ENCODE data around the gene DPP6. TPM values are rescaled to one million over a fixed set of nuclear protein-coding genes. Genes with fewer than 3 reads are reported as not detected.
"Not testable (repeated sequence)": the region's sequence is repeated elsewhere in the genome, so short reads cannot be mapped to it uniquely, and the experiment has no call there.

DPP6 gene
- total RNA-seq, 4 donors from 2014 or later = 0.30 to 11.8 (median 10.7) TPM

- H3K27ac ChIP-seq; H3K27me3 ChIP-seq; DNase-seq (ENCODE audit: low spot score in 2 of 2); H3K4me1 ChIP-seq; H3K4me3 ChIP-seq; H3K36me3 ChIP-seq; H3K9me3 ChIP-seq: not testable (repeated sequence)
- WGBS = no CpG with 5 or more reads among the region's 3 CpGs
Observed at GRCh38 chr7:154109615-154110014, 57.4 kb downstream of the DPP6 start.

- WGBS = 72% methylated on average over 4 of the region's 4 CpGs
- H3K4me1 ChIP-seq = not testable (repeated sequence)
Observed at GRCh38 chr7:154113732-154114351, 61.6 kb downstream of the DPP6 start.

GRCh38 chr7:154117411-154118390, 65.5 kb downstream of the DPP6 start:
- not testable (repeated sequence) for DNase-seq (ENCODE audit: low spot score in 2 of 2); H3K27ac ChIP-seq; H3K36me3 ChIP-seq; H3K4me3 ChIP-seq; H3K27me3 ChIP-seq; H3K4me1 ChIP-seq; H3K9me3 ChIP-seq
- 76% methylated on average over 11 of the region's 12 CpGs for WGBS

More at GRCh38 chr7:154113732-154114351, 61.6 kb downstream of the DPP6 start:
- not testable (repeated sequence) for H3K27ac ChIP-seq; H3K9me3 ChIP-seq; DNase-seq (ENCODE audit: low spot score in 2 of 2); H3K4me3 ChIP-seq; H3K36me3 ChIP-seq; H3K27me3 ChIP-seq

GRCh38 chr7:154120825-154121224, 68.6 kb downstream of the DPP6 start:
- not testable (repeated sequence) for DNase-seq (ENCODE audit: low spot score in 2 of 2); H3K9me3 ChIP-seq; H3K4me1 ChIP-seq; H3K36me3 ChIP-seq; H3K27me3 ChIP-seq; H3K27ac ChIP-seq; H3K4me3 ChIP-seq
- WGBS = 70% methylated on average over 5 of the region's 5 CpGs

GRCh38 chr7:154122720-154123119, 70.5 kb downstream of the DPP6 start:
- not testable (repeated sequence) for H3K36me3 ChIP-seq; H3K4me1 ChIP-seq; H3K9me3 ChIP-seq; H3K27ac ChIP-seq; H3K4me3 ChIP-seq; DNase-seq (ENCODE audit: low spot score in 2 of 2); H3K27me3 ChIP-seq
- WGBS = 81% methylated on average over 8 of the region's 10 CpGs

- not testable (repeated sequence) for H3K4me3 ChIP-seq; DNase-seq (ENCODE audit: low spot score in 2 of 2); H3K27ac ChIP-seq; H3K9me3 ChIP-seq; H3K27me3 ChIP-seq; H3K36me3 ChIP-seq; H3K4me1 ChIP-seq
- WGBS = 93% methylated on average over 2 of the region's 7 CpGs
Observed at GRCh38 chr7:154123397-154123796, 71.2 kb downstream of the DPP6 start.

GRCh38 chr7:154129142-154129541, 76.9 kb downstream of the DPP6 start:
- not testable (repeated sequence) for H3K4me1 ChIP-seq; H3K9me3 ChIP-seq; H3K4me3 ChIP-seq; H3K27me3 ChIP-seq; H3K36me3 ChIP-seq; DNase-seq (ENCODE audit: low spot score in 2 of 2); H3K27ac ChIP-seq
- 75% methylated on average over 4 of the region's 5 CpGs for WGBS

- 70% methylated on average over 4 of the region's 4 CpGs for WGBS
- not testable (repeated sequence) for H3K36me3 ChIP-seq; H3K4me1 ChIP-seq; H3K27me3 ChIP-seq; DNase-seq (ENCODE audit: low spot score in 2 of 2); H3K4me3 ChIP-seq; H3K9me3 ChIP-seq; H3K27ac ChIP-seq
Observed at GRCh38 chr7:154132617-154133016, 80.4 kb downstream of the DPP6 start.

GRCh38 chr7:154133703-154134277, 81.6 kb downstream of the DPP6 start:
- H3K4me1 ChIP-seq; H3K9me3 ChIP-seq; H3K36me3 ChIP-seq; H3K4me3 ChIP-seq; DNase-seq (ENCODE audit: low spot score in 2 of 2); H3K27me3 ChIP-seq; H3K27ac ChIP-seq: not testable (repeated sequence)
- 48% methylated on average over 4 of the region's 7 CpGs for WGBS

GRCh38 chr7:154134698-154135097, 82.5 kb downstream of the DPP6 start:
- not testable (repeated sequence) for H3K27me3 ChIP-seq, H3K4me1 ChIP-seq
- WGBS = 100% methylated on average over 1 of the region's 1 CpG

GRCh38 chr7:154135646-154136045, 83.4 kb downstream of the DPP6 start:
- DNase-seq (ENCODE audit: low spot score in 2 of 2); H3K27ac ChIP-seq; H3K4me3 ChIP-seq; H3K27me3 ChIP-seq; H3K36me3 ChIP-seq; H3K9me3 ChIP-seq; H3K4me1 ChIP-seq: not testable (repeated sequence)

More at GRCh38 chr7:154134698-154135097, 82.5 kb downstream of the DPP6 start:
- H3K27ac ChIP-seq; H3K36me3 ChIP-seq; H3K9me3 ChIP-seq; H3K4me3 ChIP-seq; DNase-seq (ENCODE audit: low spot score in 2 of 2): not testable (repeated sequence)

GRCh38 chr7:154145922-154146706, 93.9 kb downstream of the DPP6 start:
- H3K9me3 ChIP-seq; H3K27ac ChIP-seq; H3K27me3 ChIP-seq; H3K4me3 ChIP-seq; H3K4me1 ChIP-seq; H3K36me3 ChIP-seq; DNase-seq (ENCODE audit: low spot score in 2 of 2): not testable (repeated sequence)
- WGBS = 71% methylated on average over 4 of the region's 9 CpGs

GRCh38 chr7:154146707-154147038, 94.5 kb downstream of the DPP6 start:
- H3K4me3 ChIP-seq; H3K9me3 ChIP-seq; H3K27ac ChIP-seq; DNase-seq (ENCODE audit: low spot score in 2 of 2); H3K4me1 ChIP-seq; H3K36me3 ChIP-seq; H3K27me3 ChIP-seq: not testable (repeated sequence)
- 100% methylated on average over 1 of the region's 8 CpGs for WGBS
